Measurements from ENCODE around the gene CCDC78.

- TF ChIP-seq EZH2 (optimal IDR thresholded peaks at IDR 0.05; ENCODE audit: low read depth, low read length) (no peak), EZH2phosphoT487 (IDR thresholded peaks at IDR 0.05; ENCODE audit: low read length) (no peak), CTCF (IDR thresholded peaks at IDR 0.05; ENCODE audit: low read length) (no peak)
Observed at GRCh38 chr16:754656-755055, 28.4 kb upstream of the CCDC78 start.
